Neural cell (in vitro differentiated cells): Measurements from ENCODE around the gene FN3K. TPM values are rescaled to one million over a fixed set of nuclear protein-coding genes. Genes with fewer than 3 reads are reported as not detected.

ENCODE experiments used
- H2AFZ ChIP-seq: fragments of 200-600, 300-800 bp; sonication (generic), shearing (Covaris generic); 2 replicates; pipeline ENCODE4 v1.6.0; 2014; ENCODE audit warnings: low read depth, mild to moderate bottlenecking, antibody characterized with exemption, low read length, moderate library complexity
- H3F3A ChIP-seq: fragments of 200-600 bp; shearing (Covaris generic); 2 replicates; pipeline ENCODE4 v1.6.1; 2016; ENCODE audit warnings: mild to moderate bottlenecking, moderate library complexity, mixed read lengths, antibody characterized with exemption, low read length; ENCODE audit not compliant: insufficient read depth, poor library complexity, severe bottlenecking
- H3K27ac ChIP-seq: fragments of 200-600, 300-800 bp; sonication (generic), shearing (Covaris generic); 2 replicates; pipeline ENCODE4 v1.5.1; 2014; ENCODE audit warnings: mild to moderate bottlenecking, low read length, moderate library complexity
- H3K27me3 ChIP-seq: fragments of 300-800, 200-600 bp; sonication (generic), shearing (Covaris generic); 2 replicates; pipeline ENCODE4 v1.6.0; 2014; ENCODE audit warnings: mild to moderate bottlenecking, low read depth, low read length, moderate library complexity; ENCODE audit not compliant: insufficient read depth
- H3K36me3 ChIP-seq: fragments of 300-800, 200-600 bp; sonication (generic), shearing (Covaris generic); 2 replicates; pipeline ENCODE4 v1.5.1; 2014; ENCODE audit warnings: mild to moderate bottlenecking, antibody characterized with exemption, low read length, moderate library complexity; ENCODE audit not compliant: insufficient read depth
- H3K4me2 ChIP-seq: fragments of 300-800, 200-600 bp; sonication (generic), shearing (Covaris generic); 2 replicates; pipeline ENCODE4 v1.6.0; 2014; ENCODE audit warnings: mild to moderate bottlenecking, low read length
- H3K4me3 ChIP-seq: fragments of 300-800, 200-600 bp; sonication (generic), shearing (Covaris generic); 2 replicates; pipeline ENCODE4 v1.5.1; 2014; ENCODE audit warnings: mild to moderate bottlenecking, low read length, moderate library complexity
- H3K79me2 ChIP-seq: fragments of 200-600 bp; shearing (Covaris generic); replicated peaks from 2 replicates; pipeline ENCODE4 v1.6.0; 2014; ENCODE audit warnings: mild to moderate bottlenecking, low read length, moderate library complexity; ENCODE audit not compliant: insufficient read depth
- H3K9ac ChIP-seq: fragments of 300-800, 200-600 bp; sonication (generic), shearing (Covaris generic); 2 replicates; pipeline ENCODE4 v1.6.1; 2016; ENCODE audit warnings: mild to moderate bottlenecking, low read length, mixed read lengths
- H3K9me2 ChIP-seq: fragments of 200-600 bp; shearing (Covaris generic); 2 replicates; pipeline ENCODE4 v1.6.1; 2016; ENCODE audit warnings: mild to moderate bottlenecking, low read length, mixed read lengths; ENCODE audit not compliant: insufficient read depth
- H3K9me3 ChIP-seq: fragments of 200-600, 300-800 bp; sonication (generic), shearing (Covaris generic); 2 replicates; pipeline ENCODE4 v1.6.1; 2016; ENCODE audit warnings: mild to moderate bottlenecking, mixed run types, low read length, moderate library complexity, mixed read lengths
- H4K20me1 ChIP-seq: fragments of 200-600 bp; shearing (Covaris generic); 2 replicates; pipeline ENCODE4 v1.6.1; 2016; ENCODE audit warnings: mild to moderate bottlenecking, mixed run types; ENCODE audit not compliant: insufficient read depth
- CTCF ChIP-seq: fragments of 450-650 bp; IDR thresholded peaks from 2 replicates; pipeline ENCODE4 v1.5.1; 2014; ENCODE audit warnings: antibody characterized with exemption, mild to moderate bottlenecking, moderate library complexity; ENCODE audit not compliant: poor library complexity, severe bottlenecking
- EP300 ChIP-seq: fragments of 450-650 bp; conservative IDR thresholded peaks from 2 replicates; pipeline ENCODE4 v1.6.1; 2014; ENCODE audit warnings: antibody characterized with exemption, mild to moderate bottlenecking, moderate library complexity; ENCODE audit not compliant: poor library complexity, severe bottlenecking
- EZH2 ChIP-seq: fragments of 200-600, 300-800 bp; shearing (Covaris generic), sonication (generic); IDR thresholded peaks from 2 replicates; pipeline ENCODE4 v1.6.1; 2014; ENCODE audit warnings: antibody characterized with exemption, low read length, borderline replicate concordance, mild to moderate bottlenecking; ENCODE audit not compliant: insufficient read depth, poor library complexity, severe bottlenecking
- MXI1 ChIP-seq: fragments of 450-650 bp; conservative IDR thresholded peaks from 2 replicates; pipeline ENCODE4 v1.6.1; 2014; ENCODE audit warnings: antibody characterized with exemption, mild to moderate bottlenecking; ENCODE audit not compliant: poor library complexity, severe bottlenecking
- POLR2AphosphoS5 ChIP-seq: IDR thresholded peaks from 2 replicates; pipeline ENCODE4 v1.6.1; 2012
- RAD21 ChIP-seq: fragments of 450-650 bp; conservative IDR thresholded peaks from 2 replicates; pipeline ENCODE4 v1.6.1; 2014; ENCODE audit warnings: antibody characterized with exemption, mild to moderate bottlenecking, moderate library complexity
- REST ChIP-seq: IDR thresholded peaks from 2 replicates; pipeline ENCODE4 v1.6.1; 2012; ENCODE audit warnings: borderline replicate concordance
- SMC3 ChIP-seq: fragments of 450-650 bp; conservative IDR thresholded peaks from 2 replicates; pipeline ENCODE4 v1.6.1; 2014; ENCODE audit warnings: antibody characterized with exemption, mild to moderate bottlenecking, moderate library complexity; ENCODE audit not compliant: poor library complexity
- TAF1 ChIP-seq: IDR thresholded peaks from 2 replicates; pipeline ENCODE4 v1.6.1; 2012; ENCODE audit warnings: low read depth
- polyA plus RNA-seq: library from polyadenylated mRNA; depleted of rRNA; stranded (reverse); fragments of >200 nt; gene quantifications from 2 replicates; pipeline ENCODE4 v1.2.3, GENCODE V29; 2014

Gene FN3K
- polyA plus RNA-seq, 1 donor from 2014 or later: 6.0 TPM

GRCh38 chr17:82718986-82719685, 16.3 kb upstream of the FN3K start:
- Histone ChIP-seq H3K9ac (no peak overlapping the region), H3K79me2 (peaks cover 7% of the 10 kb centered on the region), H3K4me2 (no peak overlapping the region), H3K36me3 (peaks cover 5% of the 10 kb centered on the region), H3K9me3 (no peaks in the 10 kb centered on the region), H3K27ac (no peak overlapping the region), H3K4me3 (no peak overlapping the region), H3K9me2 (no peaks in the 10 kb centered on the region), H3K27me3 (no peaks in the 10 kb centered on the region), H2AFZ (no peak overlapping the region), H3F3A (no peaks in the 10 kb centered on the region), H4K20me1 (no peaks in the 10 kb centered on the region)
- TF ChIP-seq RAD21: no peak

GRCh38 chr17:82720204-82720603, 15.2 kb upstream of the FN3K start:
- Histone ChIP-seq H3K9me3 (no peaks in the 10 kb centered on the region), H3F3A (no peaks in the 10 kb centered on the region), H4K20me1 (no peaks in the 10 kb centered on the region), H2AFZ (no peak overlapping the region), H3K4me2 (no peak overlapping the region), H3K36me3 (peaks cover 5% of the 10 kb centered on the region), H3K9me2 (no peaks in the 10 kb centered on the region), H3K9ac (no peak overlapping the region), H3K27me3 (no peaks in the 10 kb centered on the region), H3K27ac (no peak overlapping the region), H3K4me3 (no peak overlapping the region), H3K79me2 (peaks cover 7% of the 10 kb centered on the region)
- TF ChIP-seq RAD21: no peak
- no peak for TF ChIP-seq MXI1
- TF ChIP-seq SMC3: no peak
- TF ChIP-seq CTCF: no peak
- no peak for TF ChIP-seq EP300
- no peak for TF ChIP-seq TAF1
- no peak for TF ChIP-seq POLR2AphosphoS5
- no peak for TF ChIP-seq EZH2
- TF ChIP-seq REST: no peak
